ENCODE data around the gene ARHGAP24. TPM values are rescaled to one million over a fixed set of nuclear protein-coding genes. Genes with fewer than 3 reads are reported as not detected.

ARHGAP24 gene
- total and polyA plus RNA-seq, 2 experiments from 2014 or later = 5.1 to 8.6 TPM

GRCh38 chr4:85772470-85772869 is 297.5 kb downstream of the ARHGAP24 start:
- H3K27me3 ChIP-seq = no peaks in the 10 kb centered on the region
- H3K9me3 ChIP-seq (ENCODE audit: low read depth) = no peaks in the 10 kb centered on the region
- no peak overlapping the region for H3K27ac ChIP-seq
- H3K4me1 ChIP-seq (ENCODE audit: low read depth) = peaks cover 12% of the 10 kb centered on the region
- no peak for TF ChIP-seq CTCF (IDR thresholded peaks at IDR 0.05; ENCODE audit: low read depth, low read length)
- no peaks in the 10 kb centered on the region for H3K36me3 ChIP-seq
- H3K4me3 ChIP-seq = no peak overlapping the region
- no peak for DNase-seq (ENCODE audit: low read depth in 1 of 2, low spot score in 1 of 2)

GRCh38 chr4:85773372-85773771 is 298.4 kb downstream of the ARHGAP24 start:
- no peaks in the 10 kb centered on the region for H3K36me3 ChIP-seq
- H3K27me3 ChIP-seq = no peaks in the 10 kb centered on the region
- no peak for TF ChIP-seq CTCF (IDR thresholded peaks at IDR 0.05; ENCODE audit: low read depth, low read length)
- no peak overlapping the region for H3K27ac ChIP-seq
- no peak overlapping the region for H3K4me3 ChIP-seq
- DNase-seq (ENCODE audit: low read depth in 1 of 2, low spot score in 1 of 2) = no peak
- H3K9me3 ChIP-seq (ENCODE audit: low read depth) = no peaks in the 10 kb centered on the region
- H3K4me1 ChIP-seq (ENCODE audit: low read depth) = peaks cover 9% of the 10 kb centered on the region

DNA sequence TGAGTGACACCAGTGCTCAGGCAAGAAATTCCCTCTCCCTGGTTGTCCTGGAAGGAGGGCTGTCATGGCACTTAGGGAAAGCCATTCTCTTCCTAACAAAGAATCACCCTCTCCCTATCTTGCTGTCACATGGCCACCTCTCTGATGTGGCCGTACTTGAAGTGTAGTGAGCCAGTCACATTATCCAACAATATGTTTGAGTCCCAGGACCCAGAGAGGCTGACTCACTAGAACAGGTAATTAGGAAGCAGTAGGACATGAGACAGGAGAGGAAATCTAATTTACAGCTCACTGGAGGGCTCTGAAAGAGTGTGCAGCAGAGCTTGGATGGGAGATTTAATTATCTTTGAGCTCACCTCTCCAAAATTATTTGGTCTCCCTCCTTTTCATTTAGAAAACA is 299.1 kb downstream of the ARHGAP24 start:
- no peak overlapping the region for H3K4me3 ChIP-seq
- no peaks in the 10 kb centered on the region for H3K9me3 ChIP-seq (ENCODE audit: low read depth)
- no peak for TF ChIP-seq CTCF (IDR thresholded peaks at IDR 0.05; ENCODE audit: low read depth, low read length)
- DNase-seq (ENCODE audit: low read depth in 1 of 2, low spot score in 1 of 2) = peak in 1 of 2 donors; percentile 23
- no peaks in the 10 kb centered on the region for H3K36me3 ChIP-seq
- peaks cover 9% of the 10 kb centered on the region for H3K4me1 ChIP-seq (ENCODE audit: low read depth)
- H3K27me3 ChIP-seq = no peaks in the 10 kb centered on the region
- no peak overlapping the region for H3K27ac ChIP-seq

GRCh38 chr4:85774489-85774888 is 299.5 kb downstream of the ARHGAP24 start:
- no peaks in the 10 kb centered on the region for H3K9me3 ChIP-seq (ENCODE audit: low read depth)
- peaks cover 9% of the 10 kb centered on the region for H3K4me1 ChIP-seq (ENCODE audit: low read depth)
- TF ChIP-seq CTCF (IDR thresholded peaks at IDR 0.05; ENCODE audit: low read depth, low read length) = no peak
- H3K4me3 ChIP-seq = no peak overlapping the region
- no peaks in the 10 kb centered on the region for H3K36me3 ChIP-seq
- no peaks in the 10 kb centered on the region for H3K27me3 ChIP-seq
- DNase-seq (ENCODE audit: low read depth in 1 of 2, low spot score in 1 of 2) = no peak
- no peak overlapping the region for H3K27ac ChIP-seq

- Histone ChIP-seq H3K27ac (no peak overlapping the region), H3K9me3 (ENCODE audit: low read depth) (no peaks in the 10 kb centered on the region), H3K4me1 (ENCODE audit: low read depth) (peaks cover 9% of the 10 kb centered on the region), H3K36me3 (no peaks in the 10 kb centered on the region), H3K27me3 (no peaks in the 10 kb centered on the region), H3K4me3 (no peak overlapping the region)
- peak in 1 of 2 donors; percentile 7 for DNase-seq (ENCODE audit: low read depth in 1 of 2, low spot score in 1 of 2)
- TF ChIP-seq CTCF (IDR thresholded peaks at IDR 0.05; ENCODE audit: low read depth, low read length) = no peak
Observed at GRCh38 chr4:85776096-85776495, 301.1 kb downstream of the ARHGAP24 start.

DNA sequence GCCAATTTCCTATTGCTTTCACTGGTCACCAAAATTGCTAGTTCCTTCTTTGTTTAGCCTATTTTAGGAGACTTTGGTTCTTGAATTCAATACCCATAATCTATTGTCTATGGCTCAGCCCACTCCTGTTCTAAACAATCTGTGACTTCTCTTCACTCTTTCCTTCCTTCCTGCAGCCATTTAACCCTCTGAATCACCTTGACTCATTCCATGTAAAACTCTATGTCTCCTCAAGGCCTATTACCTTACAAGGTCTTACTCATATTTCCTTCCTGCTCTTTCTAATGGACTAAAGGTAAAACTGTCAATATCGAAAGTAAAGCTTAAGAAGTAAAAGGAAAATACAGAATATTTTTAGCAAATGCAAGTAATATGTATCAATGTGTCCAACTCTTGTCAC is 301.6 kb downstream of the ARHGAP24 start:
- Histone ChIP-seq H3K27me3 (no peaks in the 10 kb centered on the region), H3K4me1 (ENCODE audit: low read depth) (peaks cover 9% of the 10 kb centered on the region), H3K4me3 (no peak overlapping the region), H3K9me3 (ENCODE audit: low read depth) (no peaks in the 10 kb centered on the region), H3K36me3 (no peaks in the 10 kb centered on the region), H3K27ac (no peak overlapping the region)
- DNase-seq (ENCODE audit: low read depth in 1 of 2, low spot score in 1 of 2) = no peak
- TF ChIP-seq CTCF (IDR thresholded peaks at IDR 0.05; ENCODE audit: low read depth, low read length) = no peak
